Measurements from ENCODE around the gene GPATCH1. TPM values are rescaled to one million over a fixed set of nuclear protein-coding genes. Genes with fewer than 3 reads are reported as not detected.
"Not testable (repeated sequence)": the region's sequence is repeated elsewhere in the genome, so short reads cannot be mapped to it uniquely, and the experiment has no call there.

The GPATCH1 gene
- total RNA-seq, 4 donors from 2014 or later: 9.1 to 11.6 (median 10.0) TPM

GRCh38 chr19:33039108-33039599 lies 41.8 kb upstream of the GPATCH1 start:
- H3K27me3 ChIP-seq: no peaks in the 10 kb centered on the region
- no peaks in the 10 kb centered on the region for H3K36me3 ChIP-seq
- no peak overlapping the region for H3K4me3 ChIP-seq (replicated peaks in 1 of 3)
- no peaks in the 10 kb centered on the region for H3K4me1 ChIP-seq
- DNase-seq: no peak
- H3K9me3 ChIP-seq: no peaks in the 10 kb centered on the region
- no peak overlapping the region for H3K27ac ChIP-seq
- TF ChIP-seq POLR2A (IDR thresholded peaks at IDR 0.05) (no peak), CTCF (IDR thresholded peaks at IDR 0.05) (no peak)
- 89 to 93% methylated on average over 9 to 10 of the region's 10 CpGs for WGBS, 2 donors
- intact Hi-C loops (cut with DNase I): no loop called here

GRCh38 chr19:33039815-33040214 lies 41.2 kb upstream of the GPATCH1 start:
- intact Hi-C loops (cut with DNase I): no loop called here
- Histone ChIP-seq H3K27me3 (no peaks in the 10 kb centered on the region), H3K4me3 (replicated peaks in 1 of 3) (no peak overlapping the region), H3K27ac (no peak overlapping the region), H3K36me3 (no peaks in the 10 kb centered on the region), H3K9me3 (no peaks in the 10 kb centered on the region), H3K4me1 (no peaks in the 10 kb centered on the region)
- no peak for DNase-seq
- TF ChIP-seq POLR2A (IDR thresholded peaks at IDR 0.05) (no peak), CTCF (IDR thresholded peaks at IDR 0.05) (no peak)
- WGBS, 2 donors: 81 to 96% methylated on average over 1 of the region's 1 CpG

DNA sequence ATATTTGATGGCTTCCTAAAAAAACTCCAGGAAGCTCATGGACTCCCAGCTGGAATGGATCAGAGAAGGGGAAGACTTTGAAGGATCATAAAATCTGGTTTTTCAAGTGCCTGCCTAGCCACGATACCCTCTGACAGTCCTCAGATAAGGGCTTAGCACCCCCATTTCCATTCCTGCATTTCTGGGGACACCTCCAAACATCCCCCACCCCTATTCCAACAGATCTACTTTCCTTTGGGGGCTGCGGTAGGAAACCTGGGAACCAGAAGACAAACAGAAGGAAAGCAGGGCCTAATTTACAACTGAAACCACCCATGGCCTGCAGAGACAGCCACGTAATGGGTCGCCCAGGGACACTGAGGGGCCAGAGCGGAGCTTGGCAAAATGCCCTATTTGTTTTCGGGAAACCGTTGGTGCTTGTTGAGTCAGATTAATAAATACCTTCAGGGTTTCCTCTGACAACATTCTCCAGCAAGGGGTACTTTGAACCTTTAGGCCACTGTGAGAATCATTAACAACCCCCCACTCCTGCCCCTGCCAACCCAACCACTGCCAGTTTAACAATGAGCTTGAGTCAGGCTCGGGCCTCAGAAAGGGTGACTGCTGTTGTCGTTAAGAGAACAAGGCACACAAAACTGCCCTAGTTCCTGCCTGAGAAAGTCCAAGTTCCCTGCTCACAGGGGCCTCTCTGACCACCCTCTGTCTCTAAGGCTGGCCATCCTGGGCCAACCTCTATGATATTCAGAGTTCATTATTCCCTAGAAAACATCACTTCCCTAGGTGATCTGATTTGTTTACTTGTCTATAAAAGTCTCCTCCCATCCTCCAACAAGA lies 39.8 kb upstream of the GPATCH1 start:
- no peak for TF ChIP-seq CTCF (IDR thresholded peaks at IDR 0.05)
- TF ChIP-seq POLR2A (IDR thresholded peaks at IDR 0.05): no peak
- intact Hi-C loops (cut with DNase I): no loop called here
- no peaks in the 10 kb centered on the region for H3K27me3 ChIP-seq
- no peaks in the 10 kb centered on the region for H3K4me1 ChIP-seq
- no peaks in the 10 kb centered on the region for H3K36me3 ChIP-seq
- no peak overlapping the region for H3K4me3 ChIP-seq (replicated peaks in 1 of 3)
- DNase-seq: no peak
- WGBS, 2 donors: 67 to 72% methylated on average over 9 of the region's 9 CpGs
- no peaks in the 10 kb centered on the region for H3K9me3 ChIP-seq
- H3K27ac ChIP-seq: no peak overlapping the region

GRCh38 chr19:33041828-33042160 lies 39.2 kb upstream of the GPATCH1 start:
- DNase-seq; H3K36me3 ChIP-seq; intact Hi-C loops (cut with DNase I); H3K4me1 ChIP-seq; H3K9me3 ChIP-seq; H3K27me3 ChIP-seq; H3K4me3 ChIP-seq (replicated peaks in 1 of 3); H3K27ac ChIP-seq: not testable (repeated sequence)
- 86 to 89% methylated on average over 3 of the region's 3 CpGs for WGBS, 2 donors

DNA sequence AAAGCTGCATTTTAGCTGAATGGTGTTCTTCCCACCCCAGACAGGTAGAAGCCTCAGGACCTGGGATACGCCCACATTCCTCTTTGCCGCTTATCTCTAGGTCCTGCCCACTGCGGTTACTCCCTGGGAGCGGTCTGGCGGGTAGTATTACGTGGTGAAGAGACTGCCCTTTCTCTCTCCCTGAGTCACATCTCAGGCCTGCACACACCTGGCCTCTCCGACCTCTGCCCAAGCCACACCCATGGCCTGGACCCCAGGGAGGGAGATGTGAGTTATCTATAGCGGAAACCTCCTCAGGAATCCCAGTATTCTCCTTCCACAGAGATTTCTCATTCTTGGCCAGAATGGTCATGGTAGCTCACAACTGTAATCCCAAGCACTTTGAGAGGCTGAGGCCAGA lies 33.6 kb upstream of the GPATCH1 start:
- H3K36me3 ChIP-seq: no peaks in the 10 kb centered on the region
- no peak overlapping the region for H3K27ac ChIP-seq
- no peaks in the 10 kb centered on the region for H3K27me3 ChIP-seq
- WGBS, 2 donors: 86 to 87% methylated on average over 8 of the region's 8 CpGs
- H3K4me3 ChIP-seq (replicated peaks in 1 of 3): no peak overlapping the region
- no peaks in the 10 kb centered on the region for H3K9me3 ChIP-seq
- peaks cover 6 to 9% of the 10 kb centered on the region in 2 donors for H3K4me1 ChIP-seq
- no peak for TF ChIP-seq CTCF (IDR thresholded peaks at IDR 0.05)
- TF ChIP-seq POLR2A (IDR thresholded peaks at IDR 0.05): no peak
- intact Hi-C loops (cut with DNase I): no loop called here
- DNase-seq: no peak
